Type B pancreatic cell (in vitro differentiated cells): ENCODE results near the gene DZIP3. TPM values are rescaled to one million over a fixed set of nuclear protein-coding genes. Genes with fewer than 3 reads are reported as not detected.
"Not testable (repeated sequence)": the region's sequence is repeated elsewhere in the genome, so short reads cannot be mapped to it uniquely, and the experiment has no call there.

ENCODE experiments used
- DNase-seq: peaks from one replicate; pipeline ENCODE4 v3.0.0; 2021; ENCODE audit warnings: mixed read lengths; ENCODE audit not compliant: unreplicated experiment; ENCODE audit errors: extremely low spot score
- H3K27ac Mint-ChIP-seq: 2 replicates; pipeline ENCODE4 v1.8.0; 2021; ENCODE audit warnings: mild to moderate bottlenecking, mixed read lengths
- H3K27me3 Mint-ChIP-seq: 2 replicates; pipeline ENCODE4 v1.8.0; 2021; ENCODE audit warnings: mixed read lengths
- H3K36me3 Mint-ChIP-seq: 2 replicates; pipeline ENCODE4 v1.8.0; 2021; ENCODE audit warnings: mixed read lengths
- H3K4me1 Mint-ChIP-seq: one replicate; pipeline ENCODE4 v1.8.0; 2021; ENCODE audit warnings: mixed read lengths; ENCODE audit not compliant: unreplicated experiment
- H3K4me3 Mint-ChIP-seq: 2 replicates; pipeline ENCODE4 v1.8.0; 2021; ENCODE audit warnings: mild to moderate bottlenecking, mixed read lengths
- H3K9me3 Mint-ChIP-seq: 2 replicates; pipeline ENCODE4 v1.8.0; 2021; ENCODE audit warnings: mixed read lengths
- total RNA-seq: library from RNA; stranded (reverse); gene quantifications from 2 replicates; pipeline ENCODE4 v1.2.1, GENCODE V29; 2021; ENCODE audit warnings: low replicate concordance
- TF ChIP-seq, protein P1 (sequence below): fragments of 200-600 bp; sonication (generic); conservative IDR thresholded peaks from 2 replicates; pipeline ENCODE4 v1.5.0; 2021; ENCODE audit warnings: antibody characterized with exemption, mild to moderate bottlenecking

Gene DZIP3
- total RNA-seq, 1 donor from 2014 or later: 22.9 TPM

DNA sequence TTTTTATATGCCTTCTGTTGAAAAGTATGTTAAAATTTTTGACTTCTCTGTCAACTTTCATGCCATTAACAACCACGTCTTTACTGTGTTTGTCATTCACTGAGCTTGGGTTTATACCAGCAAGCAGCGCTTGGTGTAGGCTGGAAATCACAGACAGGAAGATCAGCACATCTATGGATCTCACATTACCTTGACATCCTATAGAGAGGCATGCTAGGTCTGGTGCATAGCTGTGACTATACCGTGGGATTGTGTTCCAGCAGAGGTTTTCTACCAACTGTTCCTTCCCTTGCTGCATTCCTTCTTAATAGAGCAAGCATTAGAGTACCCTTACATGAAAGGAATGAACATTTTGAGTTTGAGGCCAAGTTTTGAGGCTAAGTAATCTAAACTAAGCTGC is 53.0 kb downstream of the DZIP3 start:
- Mint-ChIP-seq H3K4me1 (no peaks in the 10 kb centered on the region), H3K9me3 (no peaks in the 10 kb centered on the region), H3K27ac (no peak overlapping the region), H3K4me3 (no peak overlapping the region), H3K27me3 (no peaks in the 10 kb centered on the region), H3K36me3 (peaks cover 24% of the 10 kb centered on the region)
- TF ChIP-seq, protein P1, sequence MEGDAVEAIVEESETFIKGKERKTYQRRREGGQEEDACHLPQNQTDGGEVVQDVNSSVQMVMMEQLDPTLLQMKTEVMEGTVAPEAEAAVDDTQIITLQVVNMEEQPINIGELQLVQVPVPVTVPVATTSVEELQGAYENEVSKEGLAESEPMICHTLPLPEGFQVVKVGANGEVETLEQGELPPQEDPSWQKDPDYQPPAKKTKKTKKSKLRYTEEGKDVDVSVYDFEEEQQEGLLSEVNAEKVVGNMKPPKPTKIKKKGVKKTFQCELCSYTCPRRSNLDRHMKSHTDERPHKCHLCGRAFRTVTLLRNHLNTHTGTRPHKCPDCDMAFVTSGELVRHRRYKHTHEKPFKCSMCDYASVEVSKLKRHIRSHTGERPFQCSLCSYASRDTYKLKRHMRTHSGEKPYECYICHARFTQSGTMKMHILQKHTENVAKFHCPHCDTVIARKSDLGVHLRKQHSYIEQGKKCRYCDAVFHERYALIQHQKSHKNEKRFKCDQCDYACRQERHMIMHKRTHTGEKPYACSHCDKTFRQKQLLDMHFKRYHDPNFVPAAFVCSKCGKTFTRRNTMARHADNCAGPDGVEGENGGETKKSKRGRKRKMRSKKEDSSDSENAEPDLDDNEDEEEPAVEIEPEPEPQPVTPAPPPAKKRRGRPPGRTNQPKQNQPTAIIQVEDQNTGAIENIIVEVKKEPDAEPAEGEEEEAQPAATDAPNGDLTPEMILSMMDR: no peak
- DNase-seq: no peak

DNA sequence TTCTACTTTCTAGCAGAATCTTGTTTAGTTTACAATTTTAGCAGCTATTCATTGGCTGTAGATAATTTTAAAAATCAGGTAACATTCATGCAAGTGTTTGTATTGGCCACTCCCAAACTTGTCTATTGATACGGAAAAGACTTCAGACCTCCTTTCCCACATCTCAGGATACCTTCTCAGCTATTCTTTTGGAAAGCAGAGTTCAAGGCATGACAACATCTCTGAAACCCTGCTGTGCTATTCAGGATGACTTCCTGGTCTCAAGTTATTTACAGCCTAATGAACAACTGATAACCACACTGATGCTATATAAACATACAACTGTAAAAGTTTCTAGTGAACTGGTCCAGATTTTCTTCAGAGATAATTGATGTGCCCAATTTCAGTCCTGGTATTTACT is 55.8 kb downstream of the DZIP3 start:
- Mint-ChIP-seq H3K27me3 (no peaks in the 10 kb centered on the region), H3K4me3 (no peak overlapping the region), H3K36me3 (peaks cover 13% of the 10 kb centered on the region), H3K27ac (no peak overlapping the region), H3K9me3 (no peaks in the 10 kb centered on the region), H3K4me1 (no peaks in the 10 kb centered on the region)
- no peak for DNase-seq
- TF ChIP-seq, protein P1: no peak

DNA sequence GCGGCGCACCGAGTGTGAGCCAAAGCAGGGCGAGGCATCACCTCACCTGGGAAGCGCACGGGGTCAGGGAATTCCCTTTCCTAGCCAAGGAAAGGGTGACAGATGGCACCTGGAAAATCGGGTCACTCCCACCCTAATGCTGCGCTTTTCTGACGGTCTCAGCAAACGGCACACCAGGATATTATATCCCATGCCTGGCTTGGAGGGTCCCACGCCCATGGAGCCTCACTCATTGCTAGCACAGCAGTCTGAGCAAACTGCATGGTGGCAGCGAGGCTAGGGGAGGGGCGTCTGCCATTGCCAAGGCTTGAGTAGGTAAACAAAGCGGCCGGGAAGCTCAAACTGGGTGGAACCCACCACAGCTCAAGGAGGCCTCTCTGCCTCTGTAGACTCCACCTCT is 66.1 kb downstream of the DZIP3 start:
- DNase-seq, H3K27me3 Mint-ChIP-seq, H3K4me3 Mint-ChIP-seq, H3K4me1 Mint-ChIP-seq, H3K27ac Mint-ChIP-seq, H3K9me3 Mint-ChIP-seq: not testable (repeated sequence)
- H3K36me3 Mint-ChIP-seq: peaks cover 22% of the 10 kb centered on the region

DNA sequence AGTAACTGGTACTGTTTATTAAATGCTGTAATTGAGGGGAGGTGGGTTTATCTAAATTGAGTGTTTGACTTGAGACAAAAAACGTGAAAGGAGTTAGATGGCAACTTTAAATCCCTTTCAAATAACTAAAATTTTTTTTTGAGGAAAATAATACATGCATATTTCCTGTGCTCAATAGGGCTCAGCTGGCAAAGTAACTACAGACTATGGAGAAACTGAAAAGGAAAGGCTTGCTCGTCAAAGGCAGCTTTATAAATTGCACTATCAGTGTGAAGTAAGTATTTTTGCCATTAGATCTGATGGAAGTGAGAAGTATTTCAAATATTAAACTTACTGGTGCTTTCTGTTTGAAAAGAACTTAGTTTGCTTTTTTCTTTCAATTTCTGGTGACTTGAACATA is 72.2 kb downstream of the DZIP3 start:
- H3K9me3 Mint-ChIP-seq: no peaks in the 10 kb centered on the region
- H3K27me3 Mint-ChIP-seq: no peaks in the 10 kb centered on the region
- no peaks in the 10 kb centered on the region for H3K4me1 Mint-ChIP-seq
- DNase-seq: no peak
- H3K4me3 Mint-ChIP-seq: no peak overlapping the region
- H3K36me3 Mint-ChIP-seq: peaks cover 17% of the 10 kb centered on the region
- H3K27ac Mint-ChIP-seq: no peak overlapping the region
- TF ChIP-seq, protein P1: no peak

DNA sequence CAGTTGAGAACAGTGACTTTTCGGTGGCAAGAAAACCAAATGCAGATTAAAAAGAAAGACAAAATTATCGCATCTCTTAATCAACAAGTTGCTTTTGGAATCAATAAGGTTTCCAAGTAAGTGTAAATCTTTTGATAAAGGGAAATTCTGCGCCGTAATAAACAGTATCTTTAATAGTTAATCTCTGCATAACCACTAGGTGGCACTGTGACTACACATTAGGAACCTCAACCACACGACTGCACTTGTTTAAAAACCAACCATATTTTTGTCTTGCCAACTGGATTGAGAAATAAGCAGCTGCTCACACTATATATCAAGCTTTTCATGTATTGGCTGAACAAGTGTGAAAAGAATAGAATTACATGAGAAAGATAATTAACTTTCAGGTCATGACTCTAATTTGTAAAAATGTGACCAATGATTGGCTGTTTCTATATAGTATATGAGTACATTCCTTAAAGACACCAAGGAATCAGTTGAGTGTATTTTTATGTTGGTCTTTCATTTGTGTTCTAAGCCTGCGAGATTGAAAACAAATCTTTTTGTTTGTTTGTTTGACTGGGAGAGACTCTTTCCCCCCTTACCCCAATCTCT is 72.7 kb downstream of the DZIP3 start:
- no peak for DNase-seq
- Mint-ChIP-seq H3K9me3 (no peaks in the 10 kb centered on the region), H3K27me3 (no peaks in the 10 kb centered on the region), H3K36me3 (peaks cover 14% of the 10 kb centered on the region), H3K27ac (no peak overlapping the region), H3K4me1 (no peaks in the 10 kb centered on the region), H3K4me3 (no peak overlapping the region)
- TF ChIP-seq, protein P1: peak; percentile 93

DNA sequence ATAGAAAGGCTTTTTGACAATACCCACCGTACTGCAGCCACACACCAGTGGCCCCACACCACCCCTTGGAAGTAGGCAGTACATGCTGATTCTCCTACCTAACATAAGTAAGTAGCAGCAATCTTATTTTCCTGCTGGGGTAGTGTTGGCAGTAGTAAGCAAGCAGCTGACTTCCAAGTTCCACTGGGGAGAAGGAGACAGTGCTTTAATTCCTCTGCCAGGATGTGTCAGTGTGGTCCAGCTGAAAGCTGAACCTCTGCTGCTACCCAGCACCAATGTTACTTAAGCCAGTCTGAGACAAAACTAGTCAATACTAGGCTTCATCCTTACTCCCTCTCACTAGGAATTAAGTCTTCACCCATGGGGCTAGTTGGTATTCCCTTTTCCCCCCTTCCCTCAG is 74.7 kb downstream of the DZIP3 start:
- H3K27me3 Mint-ChIP-seq: no peaks in the 10 kb centered on the region
- H3K9me3 Mint-ChIP-seq: no peaks in the 10 kb centered on the region
- H3K4me3 Mint-ChIP-seq: no peak overlapping the region
- no peak for DNase-seq
- H3K4me1 Mint-ChIP-seq: no peaks in the 10 kb centered on the region
- peaks cover 14% of the 10 kb centered on the region for H3K36me3 Mint-ChIP-seq
- no peak overlapping the region for H3K27ac Mint-ChIP-seq
- TF ChIP-seq, protein P1: no peak
